Measurements from ENCODE around the gene ITGAV. TPM values are rescaled to one million over a fixed set of nuclear protein-coding genes. Genes with fewer than 3 reads are reported as not detected.
A peak's percentile ranks its signal among the peaks of the same experiment; 100 is the strongest.

The ITGAV gene
- total and polyA plus RNA-seq, 3 donors from 2014 or later: 23.5 to 93.3 (median 62.2) TPM

- no peak for TF ChIP-seq POLR2A (IDR thresholded peaks at IDR 0.05)
- TF ChIP-seq, protein P1, sequence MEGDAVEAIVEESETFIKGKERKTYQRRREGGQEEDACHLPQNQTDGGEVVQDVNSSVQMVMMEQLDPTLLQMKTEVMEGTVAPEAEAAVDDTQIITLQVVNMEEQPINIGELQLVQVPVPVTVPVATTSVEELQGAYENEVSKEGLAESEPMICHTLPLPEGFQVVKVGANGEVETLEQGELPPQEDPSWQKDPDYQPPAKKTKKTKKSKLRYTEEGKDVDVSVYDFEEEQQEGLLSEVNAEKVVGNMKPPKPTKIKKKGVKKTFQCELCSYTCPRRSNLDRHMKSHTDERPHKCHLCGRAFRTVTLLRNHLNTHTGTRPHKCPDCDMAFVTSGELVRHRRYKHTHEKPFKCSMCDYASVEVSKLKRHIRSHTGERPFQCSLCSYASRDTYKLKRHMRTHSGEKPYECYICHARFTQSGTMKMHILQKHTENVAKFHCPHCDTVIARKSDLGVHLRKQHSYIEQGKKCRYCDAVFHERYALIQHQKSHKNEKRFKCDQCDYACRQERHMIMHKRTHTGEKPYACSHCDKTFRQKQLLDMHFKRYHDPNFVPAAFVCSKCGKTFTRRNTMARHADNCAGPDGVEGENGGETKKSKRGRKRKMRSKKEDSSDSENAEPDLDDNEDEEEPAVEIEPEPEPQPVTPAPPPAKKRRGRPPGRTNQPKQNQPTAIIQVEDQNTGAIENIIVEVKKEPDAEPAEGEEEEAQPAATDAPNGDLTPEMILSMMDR (IDR thresholded peaks at IDR 0.05): no peak
- Histone ChIP-seq H3K4me1 (no peaks in the 10 kb centered on the region), H3K27ac (no peak overlapping the region), H3K4me3 (no peak overlapping the region), H3K36me3 (ENCODE audit: low read depth, missing control alignments) (no peaks in the 10 kb centered on the region), H3K9me3 (no peaks in the 10 kb centered on the region), H3K27me3 (no peaks in the 10 kb centered on the region)
- intact Hi-C loops (cut with DNase I; ENCODE audit: low total_unique reads): no loop called here
- no peak for DNase-seq
Observed at GRCh38 chr2:186639939-186640338, 50.1 kb downstream of the ITGAV start.

- Histone ChIP-seq H3K4me1 (no peaks in the 10 kb centered on the region), H3K27me3 (no peaks in the 10 kb centered on the region), H3K4me3 (no peak overlapping the region), H3K27ac (no peak overlapping the region), H3K36me3 (ENCODE audit: low read depth, missing control alignments) (no peaks in the 10 kb centered on the region), H3K9me3 (no peaks in the 10 kb centered on the region)
- intact Hi-C loops (cut with DNase I; ENCODE audit: low total_unique reads): no loop called here
- DNase-seq: no peak
- TF ChIP-seq, protein P1 (IDR thresholded peaks at IDR 0.05): no peak
- no peak for TF ChIP-seq POLR2A (IDR thresholded peaks at IDR 0.05)
- 74 to 84% methylated on average over 4 of the region's 4 CpGs for WGBS, 2 donors
Observed at GRCh38 chr2:186641132-186641806, 51.4 kb downstream of the ITGAV start.

DNA sequence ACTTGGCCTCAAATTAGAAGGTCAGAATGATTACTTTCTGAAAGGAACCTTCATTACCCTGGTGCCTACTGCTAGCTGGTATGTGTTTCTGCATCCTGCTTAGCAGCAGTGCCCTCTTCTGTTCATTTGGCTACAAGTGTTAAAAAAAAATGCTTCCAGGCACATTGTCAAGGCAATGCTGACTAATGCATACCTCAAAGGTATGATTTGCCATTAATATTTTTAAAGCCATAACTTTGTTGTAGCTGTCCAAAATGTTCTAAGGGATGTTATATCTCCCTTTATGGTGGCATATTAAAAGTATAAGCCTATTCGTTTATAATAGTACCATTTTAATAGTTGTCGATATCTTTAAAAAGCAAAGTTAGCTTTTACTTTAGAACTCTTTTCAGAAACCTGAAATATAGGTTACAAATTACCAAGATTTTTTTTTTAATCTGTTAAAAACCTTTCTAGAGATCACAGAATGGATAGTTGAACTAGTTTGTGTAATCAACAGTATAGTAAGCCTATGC, 52.0 kb downstream of the ITGAV start:
- H3K27me3 ChIP-seq: no peaks in the 10 kb centered on the region
- TF ChIP-seq, protein P1 (IDR thresholded peaks at IDR 0.05): peak; percentile 14 to 54 (median 52)
- no peak for TF ChIP-seq POLR2A (IDR thresholded peaks at IDR 0.05)
- H3K27ac ChIP-seq: no peak overlapping the region
- H3K4me1 ChIP-seq: no peaks in the 10 kb centered on the region
- intact Hi-C loops (cut with DNase I; ENCODE audit: low total_unique reads): no loop called here
- no peaks in the 10 kb centered on the region for H3K36me3 ChIP-seq (ENCODE audit: low read depth, missing control alignments)
- WGBS, 2 donors: 86 to 90% methylated on average over 2 of the region's 2 CpGs
- no peaks in the 10 kb centered on the region for H3K9me3 ChIP-seq
- H3K4me3 ChIP-seq: no peak overlapping the region
- peak; percentile 49 for DNase-seq

DNA sequence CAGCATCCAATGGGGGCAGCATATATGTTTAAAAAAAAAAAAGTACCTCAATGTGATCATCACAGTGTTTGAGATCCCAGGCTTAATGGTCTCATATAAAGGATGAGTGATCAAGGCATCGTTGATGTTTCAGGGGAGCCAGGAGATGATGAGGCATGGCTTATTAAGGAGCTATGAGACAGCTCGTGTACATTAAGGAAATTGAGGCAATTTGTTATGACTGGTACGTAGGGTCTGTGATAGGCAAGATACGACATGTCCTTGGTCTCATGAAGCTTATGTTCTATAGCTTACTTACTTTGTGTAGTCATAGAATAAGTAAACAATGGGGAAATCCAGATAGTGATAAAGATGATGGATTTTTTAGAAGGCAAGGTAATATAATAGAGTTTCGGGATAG, 54.9 kb downstream of the ITGAV start:
- 94 to 95% methylated on average over 5 of the region's 5 CpGs for WGBS, 2 donors
- no peaks in the 10 kb centered on the region for H3K36me3 ChIP-seq (ENCODE audit: low read depth, missing control alignments)

More for the DNA sequence above, 54.9 kb downstream of the ITGAV start:
- no peak for TF ChIP-seq POLR2A (IDR thresholded peaks at IDR 0.05)
- TF ChIP-seq, protein P1 (IDR thresholded peaks at IDR 0.05): no peak
- Histone ChIP-seq H3K27me3 (no peaks in the 10 kb centered on the region), H3K27ac (no peak overlapping the region), H3K9me3 (no peaks in the 10 kb centered on the region), H3K4me3 (no peak overlapping the region), H3K4me1 (no peaks in the 10 kb centered on the region)
- no peak for DNase-seq
- intact Hi-C loops (cut with DNase I; ENCODE audit: low total_unique reads): no loop called here
